Stimulated activated naive B cell treated with anti-CD40 and anti-IgM and Interleukin-4, amounts not matched to agents 10 μg/mL and 1 μg/mL and 100 μg/mL, for 72 hours (primary cell): ENCODE data around the gene POR.

Experiments
- ATAC-seq, 2 donors: fragments of 150-1000 bp; cut with Tn5 transposase; replicated peaks; 2 replicates each; pipeline ENCODE4 v1.10.0; 2021; ENCODE audit warnings: moderate library complexity in 1 of 2
- DNase-seq: peaks from one replicate; pipeline ENCODE4 v3.0.0; 2021
- H3K27ac Mint-ChIP-seq: one replicate; pipeline ENCODE4 v1.8.0; 2022; ENCODE audit warnings: mild to moderate bottlenecking, mixed read lengths
- H3K27me3 Mint-ChIP-seq, 2 donors: one replicate each; pipeline ENCODE4 v1.8.0; 2022; ENCODE audit warnings: mixed read lengths in 2 of 2
- H3K36me3 Mint-ChIP-seq, 2 donors: one replicate each; pipeline ENCODE4 v1.8.0; 2022; ENCODE audit warnings: mixed read lengths in 2 of 2, mild to moderate bottlenecking in 1 of 2
- H3K4me1 Mint-ChIP-seq, 2 donors: one replicate each; pipeline ENCODE4 v1.8.0; 2022; ENCODE audit warnings: mixed read lengths in 2 of 2, mild to moderate bottlenecking in 1 of 2
- H3K4me3 Mint-ChIP-seq, 2 donors: one replicate each; pipeline ENCODE4 v1.8.0; 2022; ENCODE audit warnings: mild to moderate bottlenecking in 2 of 2, mixed read lengths in 2 of 2, moderate library complexity in 1 of 2
- H3K9me3 Mint-ChIP-seq, 2 donors: one replicate each; pipeline ENCODE4 v1.8.0; 2022; ENCODE audit warnings: mixed read lengths in 2 of 2, mild to moderate bottlenecking in 1 of 2

POR gene

DNA sequence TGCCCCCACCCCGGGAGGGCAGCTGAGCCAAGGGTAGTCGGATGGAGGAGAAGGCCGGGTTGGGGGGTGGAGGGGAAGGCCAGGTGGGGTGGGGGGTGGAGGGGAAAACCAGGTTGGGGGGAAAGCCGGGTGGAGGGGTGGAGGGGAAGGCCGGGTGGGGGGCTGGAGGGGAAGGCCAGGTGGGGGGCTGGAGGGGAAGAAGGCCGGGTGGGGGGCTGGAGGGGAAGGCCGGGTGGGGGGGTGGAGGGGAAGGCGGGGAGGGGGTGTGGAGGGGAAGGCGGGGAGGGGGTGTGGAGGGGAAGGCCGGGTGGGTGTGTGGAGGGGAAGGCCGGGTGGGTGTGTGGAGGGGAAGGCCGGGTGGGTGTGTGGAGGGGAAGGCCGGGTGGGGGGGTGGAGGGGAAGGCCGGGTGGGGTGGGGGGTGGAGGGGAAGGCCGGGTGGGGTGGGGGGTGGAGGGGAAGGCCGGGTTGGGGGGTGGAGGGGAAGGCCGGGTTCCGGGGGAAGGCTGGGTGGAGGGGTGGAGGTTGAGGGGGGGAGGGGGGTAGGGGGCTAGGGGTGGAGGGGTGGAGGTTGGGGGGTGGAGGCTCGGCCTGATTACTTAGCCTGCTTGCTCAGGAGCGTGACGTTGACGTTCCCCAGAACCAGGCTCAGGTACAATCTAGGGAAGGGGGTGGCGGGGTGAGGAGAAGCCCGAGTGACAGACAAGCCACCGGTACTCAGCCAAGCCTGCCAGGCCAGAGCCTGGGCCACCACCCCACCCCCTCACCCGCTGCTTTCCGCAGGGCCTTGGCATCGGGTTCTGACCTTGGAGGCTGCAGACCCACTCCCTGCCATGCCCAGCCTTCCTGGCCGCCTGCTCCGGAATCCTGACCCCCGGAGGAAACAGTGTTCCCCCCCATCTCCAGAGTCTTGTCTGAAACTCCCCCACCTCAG lies 73.9 kb downstream of the POR start:
- Mint-ChIP-seq H3K4me3 (no peak overlapping the region), H3K36me3 (peaks cover 32 to 47% of the 10 kb centered on the region in 2 donors), H3K4me1 (peaks cover 31 to 37% of the 10 kb centered on the region in 2 donors), H3K9me3 (no peaks in the 10 kb centered on the region), H3K27me3 (no peaks in the 10 kb centered on the region), H3K27ac (peak overlapping the region; percentile 75)
- no peak for DNase-seq
- ATAC-seq = no peak

DNA sequence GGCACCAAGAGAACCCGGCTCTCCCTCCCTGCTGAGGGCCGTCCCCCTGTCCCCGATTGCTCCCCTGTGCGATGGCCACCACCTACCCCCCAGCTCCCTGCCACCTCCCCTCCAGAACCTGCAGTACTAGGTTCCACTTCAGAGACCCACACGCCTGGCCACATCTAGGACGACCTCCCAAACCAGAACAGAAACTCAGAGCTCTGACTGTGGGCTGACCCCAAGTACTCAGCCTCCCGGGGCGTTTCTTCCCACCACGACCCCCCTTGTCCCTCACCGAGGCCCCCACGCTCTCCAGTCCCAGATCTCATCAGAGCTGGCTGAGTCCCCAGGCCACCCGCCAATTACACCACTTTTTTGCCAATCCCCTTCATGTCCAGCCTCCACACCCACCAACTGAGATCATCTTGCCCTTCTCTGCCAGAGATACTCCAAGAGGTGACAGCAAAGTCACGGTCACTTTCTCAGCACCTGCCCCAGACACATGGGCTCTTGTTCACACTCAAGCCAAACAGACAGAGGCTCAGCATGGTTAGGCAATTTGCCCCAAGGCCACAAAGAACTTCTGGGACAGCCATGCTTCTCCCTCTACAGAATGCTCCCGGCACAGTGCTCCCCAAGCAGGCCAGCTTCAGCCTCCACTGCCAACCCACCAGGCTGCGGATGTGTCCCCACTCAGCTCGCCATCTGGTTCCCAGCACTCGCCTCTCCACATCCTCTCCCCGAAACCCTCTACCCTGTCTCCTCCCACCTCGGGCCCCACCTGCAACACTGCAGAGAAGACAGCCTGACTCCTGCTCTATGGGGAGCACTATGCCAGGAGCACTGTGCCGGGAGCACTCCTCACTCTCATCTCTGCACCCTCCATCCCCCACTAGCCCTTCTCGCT lies 74.8 kb downstream of the POR start:
- Mint-ChIP-seq H3K27me3 (no peaks in the 10 kb centered on the region), H3K4me1 (peaks cover 32 to 42% of the 10 kb centered on the region in 2 donors), H3K36me3 (peaks cover 29 to 44% of the 10 kb centered on the region in 2 donors), H3K4me3 (peak overlapping the region in 1 of 2 donors; percentile 49), H3K27ac (peak overlapping the region; percentile 63), H3K9me3 (no peaks in the 10 kb centered on the region)
- DNase-seq = no peak
- ATAC-seq = no peak

DNA sequence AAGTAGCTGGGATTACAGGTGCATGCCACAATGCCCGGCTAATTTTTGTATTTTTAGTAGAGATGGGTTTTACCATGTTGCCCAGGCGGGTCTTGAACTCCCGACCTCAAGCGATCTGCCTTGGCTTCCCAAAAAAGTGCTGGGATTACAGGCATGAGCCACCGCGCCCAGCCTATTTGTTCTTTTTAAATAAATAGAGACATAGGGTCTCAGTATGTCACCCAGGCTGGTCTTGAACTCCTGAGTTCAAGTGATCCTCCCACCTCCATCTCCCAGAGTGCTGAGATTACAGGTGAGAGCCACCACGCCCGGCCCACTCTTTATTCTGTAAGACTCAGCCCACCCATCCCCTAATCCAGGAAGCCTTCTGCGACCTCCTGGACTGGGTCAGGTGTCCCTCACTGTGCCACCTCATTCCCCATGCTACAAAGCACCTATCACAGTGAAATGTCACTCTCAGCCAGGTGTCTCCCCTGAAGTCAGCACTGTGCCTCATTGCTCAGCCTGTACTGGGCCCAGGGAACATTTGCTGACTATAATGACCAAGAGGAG lies 76.7 kb downstream of the POR start:
- Mint-ChIP-seq H3K4me3 (no peak overlapping the region), H3K9me3 (no peaks in the 10 kb centered on the region), H3K4me1 (peaks cover 38 to 57% of the 10 kb centered on the region in 2 donors), H3K27me3 (no peaks in the 10 kb centered on the region), H3K36me3 (peaks cover 30 to 44% of the 10 kb centered on the region in 2 donors), H3K27ac (no peak overlapping the region)
- ATAC-seq (no peak), DNase-seq (no peak)

- H3K36me3 Mint-ChIP-seq = peaks cover 29 to 42% of the 10 kb centered on the region in 2 donors
- H3K4me1 Mint-ChIP-seq = peaks cover 42 to 63% of the 10 kb centered on the region in 2 donors
- H3K27ac Mint-ChIP-seq = no peak overlapping the region
- H3K4me3 Mint-ChIP-seq = no peak overlapping the region
- H3K9me3 Mint-ChIP-seq = no peaks in the 10 kb centered on the region
- no peaks in the 10 kb centered on the region for H3K27me3 Mint-ChIP-seq
- DNase-seq (no peak), ATAC-seq (no peak)
These were observed 77.3 kb downstream of the POR start for GRCh38 chr7:75992083-75992755.

GRCh38 chr7:75993689-75994387 lies 78.9 kb downstream of the POR start:
- H3K9me3 Mint-ChIP-seq = no peaks in the 10 kb centered on the region
- H3K4me3 Mint-ChIP-seq = peak overlapping the region; percentile 82 to 83
- H3K4me1 Mint-ChIP-seq = peaks cover 38 to 61% of the 10 kb centered on the region in 2 donors
- no peaks in the 10 kb centered on the region for H3K27me3 Mint-ChIP-seq
- H3K27ac Mint-ChIP-seq = peak overlapping the region; percentile 42
- ATAC-seq (peak; percentile 30 to 31), DNase-seq (no peak)
- H3K36me3 Mint-ChIP-seq = peaks cover 32 to 43% of the 10 kb centered on the region in 2 donors

DNA sequence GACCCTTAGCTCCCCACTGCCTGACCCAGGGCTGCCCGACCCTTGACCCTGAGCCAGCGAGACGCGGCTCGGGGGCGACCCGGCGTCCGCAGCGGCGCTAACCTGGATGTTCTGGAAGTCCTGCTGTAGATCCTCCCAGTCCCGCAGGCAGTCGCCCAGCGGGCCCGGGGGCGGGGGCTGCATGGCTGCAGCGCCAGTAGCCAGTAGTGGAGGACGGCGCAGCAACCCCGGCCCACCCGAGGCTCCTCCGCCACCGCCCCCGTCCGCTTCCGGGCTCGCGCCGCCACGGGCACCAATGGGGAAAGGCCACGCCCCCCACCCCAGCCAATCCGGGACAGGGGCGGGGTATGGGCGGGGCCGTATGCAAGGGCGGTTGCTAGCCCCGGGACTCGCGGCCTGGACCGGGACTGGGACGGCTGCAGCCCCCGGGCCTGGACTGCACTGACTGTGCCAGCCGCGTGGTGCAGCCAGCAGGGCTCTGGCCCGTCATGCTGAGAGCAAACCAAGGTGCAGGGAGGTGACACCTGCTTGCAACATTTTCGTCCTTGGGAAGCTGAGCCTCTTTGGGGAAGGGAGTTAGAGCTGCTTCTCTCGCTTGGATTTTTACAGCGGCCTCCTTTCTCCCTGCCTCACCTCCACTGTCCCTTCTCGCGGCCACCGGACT lies 79.6 kb downstream of the POR start, which contains the start of gene TMEM120A:
Gene TMEM120A, minus strand, starts transcription at position 208 of the 664 bp plus-strand sequence. Its CDS starts 25 bp downstream, at position 183.
- peaks cover 34 to 57% of the 10 kb centered on the region in 2 donors for H3K4me1 Mint-ChIP-seq
- H3K36me3 Mint-ChIP-seq = peaks cover 34 to 47% of the 10 kb centered on the region in 2 donors
- DNase-seq (peak; percentile 88), ATAC-seq (peak; percentile 96 to 98)
- H3K27ac Mint-ChIP-seq = peak within 1 kb of the TSS; percentile 42
- no peaks in the 10 kb centered on the region for H3K9me3 Mint-ChIP-seq
- no peaks in the 10 kb centered on the region for H3K27me3 Mint-ChIP-seq
- H3K4me3 Mint-ChIP-seq = peak within 1 kb of the TSS; percentile 82 to 83

GRCh38 chr7:75995052-75995471 lies 80.1 kb downstream of the POR start:
- peak overlapping the region; percentile 82 to 83 for H3K4me3 Mint-ChIP-seq
- H3K27ac Mint-ChIP-seq = no peak overlapping the region
- H3K4me1 Mint-ChIP-seq = peaks cover 30 to 51% of the 10 kb centered on the region in 2 donors

DNA sequence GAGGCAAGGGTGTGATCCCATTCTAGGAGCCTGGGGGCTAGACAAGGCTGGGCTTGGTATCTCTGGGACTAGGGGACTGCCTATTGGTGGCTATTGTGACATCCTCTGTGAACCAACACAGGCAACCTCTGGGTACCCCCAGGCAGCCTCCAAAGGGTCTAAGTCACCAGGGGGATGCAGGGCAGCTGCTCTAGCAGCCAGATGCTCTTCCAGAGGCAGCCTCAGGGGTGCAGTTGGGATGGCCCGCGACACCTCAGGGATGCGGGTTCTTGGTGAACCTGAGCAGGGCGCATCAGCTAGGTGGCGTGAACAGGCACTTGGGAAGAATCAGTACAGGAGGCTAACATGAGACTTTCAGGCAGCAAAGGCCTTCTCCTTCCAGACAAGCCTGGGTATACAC lies 81.0 kb downstream of the POR start:
- no peak for ATAC-seq
- Mint-ChIP-seq H3K4me3 (no peak overlapping the region), H3K36me3 (peaks cover 38 to 43% of the 10 kb centered on the region in 2 donors), H3K4me1 (peaks cover 23 to 45% of the 10 kb centered on the region in 2 donors), H3K27me3 (no peaks in the 10 kb centered on the region), H3K27ac (no peak overlapping the region), H3K9me3 (no peaks in the 10 kb centered on the region)
- no peak for DNase-seq

More at GRCh38 chr7:75995052-75995471, 80.1 kb downstream of the POR start:
- H3K27me3 Mint-ChIP-seq = no peaks in the 10 kb centered on the region
- H3K36me3 Mint-ChIP-seq = peaks cover 34 to 46% of the 10 kb centered on the region in 2 donors
- no peak for ATAC-seq
- DNase-seq = no peak
- H3K9me3 Mint-ChIP-seq = no peaks in the 10 kb centered on the region

- ATAC-seq (no peak), DNase-seq (no peak)
- Mint-ChIP-seq H3K4me3 (no peak overlapping the region), H3K9me3 (no peaks in the 10 kb centered on the region), H3K36me3 (peaks cover 40 to 46% of the 10 kb centered on the region in 2 donors), H3K27me3 (no peaks in the 10 kb centered on the region), H3K27ac (no peak overlapping the region), H3K4me1 (peaks cover 21 to 43% of the 10 kb centered on the region in 2 donors)
These were observed 81.5 kb downstream of the POR start for GRCh38 chr7:75996476-75996875.

DNA sequence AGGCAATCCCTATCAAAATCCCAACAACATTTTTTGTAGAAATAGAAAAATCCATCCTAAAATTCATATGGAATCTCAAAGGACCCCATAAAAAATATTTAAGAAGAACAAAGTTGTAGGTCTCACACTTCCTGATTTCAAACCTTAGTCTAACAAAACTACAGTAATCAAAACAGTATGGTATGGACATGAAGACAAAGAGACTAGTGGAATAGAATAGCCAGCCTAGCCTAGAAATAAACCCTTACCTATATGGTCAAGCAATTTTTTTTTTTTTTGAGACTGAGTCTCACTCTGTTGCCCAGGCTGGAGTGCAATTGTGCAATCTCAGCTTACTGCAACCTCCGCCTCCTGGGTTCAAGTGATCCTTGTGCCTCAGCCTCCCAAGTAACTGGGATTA lies 83.1 kb downstream of the POR start:
- H3K27me3 Mint-ChIP-seq = no peaks in the 10 kb centered on the region

GRCh38 chr7:76000566-76000965 lies 85.6 kb downstream of the POR start:
- no peaks in the 10 kb centered on the region for H3K9me3 Mint-ChIP-seq
- no peak overlapping the region for H3K4me3 Mint-ChIP-seq
- H3K27me3 Mint-ChIP-seq = no peaks in the 10 kb centered on the region
- peaks cover 12 to 18% of the 10 kb centered on the region in 2 donors for H3K4me1 Mint-ChIP-seq
- DNase-seq = no peak
- no peak for ATAC-seq
- H3K36me3 Mint-ChIP-seq = peaks cover 56 to 72% of the 10 kb centered on the region in 2 donors
- H3K27ac Mint-ChIP-seq = no peak overlapping the region

More for the DNA sequence above, 83.1 kb downstream of the POR start:
- DNase-seq = no peak
- Mint-ChIP-seq H3K9me3 (no peaks in the 10 kb centered on the region), H3K4me1 (peaks cover 20 to 40% of the 10 kb centered on the region in 2 donors), H3K27ac (no peak overlapping the region), H3K36me3 (peaks cover 48 to 56% of the 10 kb centered on the region in 2 donors), H3K4me3 (no peak overlapping the region)
- no peak for ATAC-seq

DNA sequence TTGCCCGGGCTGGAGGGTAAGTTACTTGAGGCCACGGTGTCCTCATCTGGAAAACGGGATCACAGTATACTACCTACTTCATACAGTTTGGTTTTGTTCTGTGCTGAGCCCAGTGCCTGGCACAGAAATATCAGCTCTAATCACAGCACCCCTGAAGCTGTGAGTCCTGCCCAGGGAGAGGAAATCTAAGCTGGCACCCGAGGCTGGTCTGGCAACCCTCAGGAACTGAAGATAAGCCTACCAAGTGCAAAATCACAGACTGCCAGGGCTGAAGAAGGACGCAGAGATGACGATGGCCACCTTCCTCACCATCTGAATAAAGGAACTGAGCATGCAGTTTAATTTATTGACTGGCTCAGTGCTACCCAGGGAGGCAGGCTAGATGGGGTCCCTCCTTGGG lies 87.2 kb downstream of the POR start:
- no peaks in the 10 kb centered on the region for H3K9me3 Mint-ChIP-seq
- H3K27me3 Mint-ChIP-seq = no peaks in the 10 kb centered on the region
- ATAC-seq (no peak), DNase-seq (no peak)
- peaks cover 45 to 62% of the 10 kb centered on the region in 2 donors for H3K36me3 Mint-ChIP-seq
- peaks cover 5 to 6% of the 10 kb centered on the region in 2 donors for H3K4me1 Mint-ChIP-seq
- H3K27ac Mint-ChIP-seq = no peak overlapping the region
- no peak overlapping the region for H3K4me3 Mint-ChIP-seq
